H1 (cell line): ENCODE data around the gene DEFB126. TPM values are rescaled to one million over a fixed set of nuclear protein-coding genes. Genes with fewer than 3 reads are reported as not detected.

Source experiments
- CTCF ChIA-PET: fragments of 300-600 bp; sonication (Branson Sonifier 250); formaldehyde crosslinking; loops from one replicate; lab custom pipeline; 2021; ENCODE audit not compliant: partially characterized antibody; lab: Charles Lee
- POLR2A ChIA-PET: fragments of 300-600 bp; sonication (Branson Sonifier 250); formaldehyde crosslinking; loops from one replicate; lab custom pipeline; 2021; ENCODE audit warnings: inconsistent platforms; ENCODE audit not compliant: partially characterized antibody; lab: Charles Lee
- DNase-seq, 2 experiments: peaks; one replicate each; pipeline versions ENCODE4 v3.0.0 to v3.0.0-alpha.2; 2010 to 2022; ENCODE audit warnings: low spot score in 2 of 2, low read depth in 1 of 2, mixed read lengths in 1 of 2
- FAIRE-seq: peaks from 2 replicates; lab custom pipeline; 2011; peaks lifted over from hg19 to GRCh38; lab: Jason Lieb, UNC
- H2AFZ ChIP-seq: 2 replicates; pipeline ENCODE4 v1.8.1; 2012; ENCODE audit warnings: low read length, inconsistent platforms
- H2AK5ac ChIP-seq: 2 replicates; pipeline ENCODE4 v1.6.1; 2013; ENCODE audit warnings: low read depth, low read length
- H2BK120ac ChIP-seq: replicated peaks from 2 replicates; pipeline ENCODE3; 2013; ENCODE audit warnings: low read depth, low read length, inconsistent platforms
- H2BK12ac ChIP-seq: 2 replicates; pipeline ENCODE4 v1.6.1; 2013; ENCODE audit warnings: low read depth, low read length
- H2BK15ac ChIP-seq: 2 replicates; pipeline ENCODE4 v1.6.1; 2013; ENCODE audit warnings: low read length
- H2BK20ac ChIP-seq: 2 replicates; pipeline ENCODE4 v1.6.1; 2013; ENCODE audit warnings: low read length
- H2BK5ac ChIP-seq: 2 replicates; pipeline ENCODE4 v1.6.1; 2013; ENCODE audit warnings: low read depth, low read length
- H3K14ac ChIP-seq: 2 replicates; pipeline ENCODE4 v1.6.1; 2013; ENCODE audit warnings: inconsistent platforms; ENCODE audit not compliant: insufficient read length
- H3K18ac ChIP-seq: 2 replicates; pipeline ENCODE4 v1.6.1; 2013; ENCODE audit warnings: low read length; ENCODE audit errors: extremely low read depth
- H3K23ac ChIP-seq: 2 replicates; pipeline ENCODE4 v1.6.1; 2013; ENCODE audit warnings: inconsistent platforms; ENCODE audit not compliant: insufficient read length
- H3K23me2 ChIP-seq: 2 replicates; pipeline ENCODE4 v1.6.1; 2013; ENCODE audit warnings: low read depth, low read length
- H3K27ac ChIP-seq: 2 replicates; pipeline ENCODE4 v1.6.1; 2011; ENCODE audit warnings: low read depth, low read length, inconsistent platforms
- H3K27me3 ChIP-seq, 4 experiments: replicated peaks in 1 of 4; 1 replicate in 1 of 4; 2 replicates in 3 of 4; pipeline versions ENCODE4 v1.6.1 to v1.8.1; 2011 to 2013; ENCODE audit warnings: low read length in 3 of 4, mild to moderate bottlenecking in 3 of 4, inconsistent platforms in 2 of 4, mixed read lengths in 2 of 4, moderate library complexity in 1 of 4; ENCODE audit not compliant: control insufficient read depth in 3 of 4, insufficient read depth in 3 of 4; ENCODE audit errors: extremely low read depth in 1 of 4
- H3K36me3 ChIP-seq, 4 experiments: 2 replicates each; pipeline versions ENCODE4 v1.6.1 to v1.8.1; 2011 to 2013; ENCODE audit warnings: mild to moderate bottlenecking in 4 of 4, low read length in 3 of 4, moderate library complexity in 2 of 4, control low read depth in 1 of 4, inconsistent platforms in 1 of 4; ENCODE audit not compliant: insufficient read depth in 4 of 4, control insufficient read depth in 2 of 4
- H3K4ac ChIP-seq: replicated peaks from 2 replicates; pipeline ENCODE3; 2013; ENCODE audit warnings: low read length, low read depth, mixed read lengths, inconsistent platforms; ENCODE audit not compliant: insufficient read length
- H3K4me1 ChIP-seq, 4 experiments: replicated peaks in 1 of 4; 1 replicate in 1 of 4; 2 replicates in 3 of 4; pipeline versions ENCODE4 v1.6.1 to v1.8.1; 2011 to 2013; ENCODE audit warnings: low read length in 3 of 4, inconsistent platforms in 2 of 4, mixed read lengths in 1 of 4; ENCODE audit not compliant: insufficient read depth in 4 of 4, control insufficient read depth in 3 of 4
- H3K4me2 ChIP-seq, 2 experiments: 2 replicates each; pipeline versions ENCODE4 v1.6.1 to v1.8.1; 2011 to 2013; ENCODE audit warnings: low read depth in 2 of 2, low read length in 2 of 2, control low read depth in 1 of 2, inconsistent platforms in 1 of 2, mild to moderate bottlenecking in 1 of 2; ENCODE audit not compliant: insufficient read depth in 1 of 2
- H3K4me3 ChIP-seq, 4 experiments: fragments of 200-600, 300-600 bp in 1 of 4; sonication (generic), shearing (Covaris generic), sonication (Bioruptor Twin) in 1 of 4; 2 replicates each; pipeline versions ENCODE4 v1.5.1 to v1.8.1; 2011 to 2016; ENCODE audit warnings: low read length in 4 of 4, low read depth in 3 of 4, control low read depth in 2 of 4, inconsistent platforms in 2 of 4, mild to moderate bottlenecking in 2 of 4, mixed read lengths in 1 of 4, moderate library complexity in 1 of 4; ENCODE audit not compliant: insufficient read depth in 2 of 4; ENCODE audit errors: extremely low read depth in 1 of 4
- H3K56ac ChIP-seq: replicated peaks from 2 replicates; pipeline ENCODE3; 2013; ENCODE audit warnings: low read depth, mild to moderate bottlenecking, mixed read lengths, low read length, inconsistent platforms; ENCODE audit not compliant: insufficient read length
- H3K79me1 ChIP-seq: 2 replicates; pipeline ENCODE4 v1.6.1; 2013; ENCODE audit warnings: low read depth, low read length, control low read depth
- H3K79me2 ChIP-seq, 2 experiments: 2 replicates each; pipeline versions ENCODE4 v1.6.1 to v1.8.1; 2012 to 2013; ENCODE audit warnings: low read length in 2 of 2, mild to moderate bottlenecking in 2 of 2, inconsistent platforms in 1 of 2; ENCODE audit not compliant: insufficient read depth in 2 of 2, control insufficient read depth in 1 of 2
- H3K9ac ChIP-seq, 4 experiments: replicated peaks in 1 of 4; 1 replicate in 1 of 4; 2 replicates in 3 of 4; pipeline versions ENCODE4 v1.6.1 to v1.8.1; 2011 to 2013; ENCODE audit warnings: low read depth in 3 of 4, low read length in 3 of 4, control low read depth in 2 of 4, mild to moderate bottlenecking in 2 of 4, moderate library complexity in 2 of 4, inconsistent platforms in 1 of 4; ENCODE audit errors: extremely low read depth in 1 of 4
- H3K9me3 ChIP-seq, 2 experiments: 2 replicates each; pipeline versions ENCODE4 v1.6.1 to v1.8.1; 2012 to 2013; ENCODE audit warnings: mild to moderate bottlenecking in 2 of 2, moderate library complexity in 2 of 2, control low read depth in 1 of 2, inconsistent platforms in 1 of 2, low read depth in 1 of 2, low read length in 1 of 2, mixed read lengths in 1 of 2; ENCODE audit not compliant: insufficient read depth in 2 of 2
- H4K20me1 ChIP-seq, 2 experiments: replicated peaks in 1 of 2; 2 replicates each; pipeline versions ENCODE3 to v1.8.1; 2011 to 2013; ENCODE audit warnings: inconsistent platforms in 2 of 2, low read length in 2 of 2, mild to moderate bottlenecking in 1 of 2; ENCODE audit not compliant: insufficient read depth in 2 of 2, control insufficient read depth in 1 of 2
- H4K5ac ChIP-seq: 2 replicates; pipeline ENCODE4 v1.6.1; 2013; ENCODE audit warnings: low read length, low read depth, mixed read lengths, inconsistent platforms; ENCODE audit not compliant: insufficient read length
- H4K8ac ChIP-seq: 2 replicates; pipeline ENCODE4 v1.8.0; 2013; ENCODE audit warnings: mild to moderate bottlenecking, moderate library complexity, low read length, inconsistent platforms; ENCODE audit not compliant: insufficient read depth; ENCODE audit errors: extremely low read depth
- H4K91ac ChIP-seq: replicated peaks from 2 replicates; pipeline ENCODE3; 2013; ENCODE audit warnings: low read length, mixed read lengths, inconsistent platforms; ENCODE audit not compliant: insufficient read length
- ATF2 ChIP-seq: IDR thresholded peaks from 2 replicates; pipeline ENCODE4 v1.6.1; 2012; ENCODE audit warnings: low read length, inconsistent platforms
- EGR1 ChIP-seq: IDR thresholded peaks from 2 replicates; pipeline ENCODE4 v1.6.1; 2011; ENCODE audit warnings: low read depth, low read length, borderline replicate concordance
- HDAC6 ChIP-seq: IDR thresholded peaks from one replicate; pipeline ENCODE4 v1.7.1; 2012; ENCODE audit warnings: low read depth, mild to moderate bottlenecking, inconsistent platforms, low read length, moderate library complexity
- JUND ChIP-seq: IDR thresholded peaks from 2 replicates; pipeline ENCODE4 v1.6.1; 2011; ENCODE audit warnings: mild to moderate bottlenecking, improper control_type of control experiment, low read length
- MAX ChIP-seq: IDR thresholded peaks from 2 replicates; pipeline ENCODE4 v1.6.1; 2012; ENCODE audit warnings: inconsistent platforms
- NRF1 ChIP-seq: IDR thresholded peaks from 2 replicates; pipeline ENCODE4 v1.6.1; 2011; ENCODE audit warnings: mild to moderate bottlenecking, low read depth, low read length, improper control_type of control experiment
- RXRA ChIP-seq: IDR thresholded peaks from 2 replicates; pipeline ENCODE4 v1.6.1; 2011; ENCODE audit warnings: low read depth, mild to moderate bottlenecking, low read length, moderate library complexity; ENCODE audit not compliant: insufficient read depth
- YY1 ChIP-seq: IDR thresholded peaks from 2 replicates; pipeline ENCODE4 v1.6.1; 2011; ENCODE audit warnings: low read depth, mild to moderate bottlenecking, low read length
- WGBS, 2 experiments: shearing (Covaris generic) in 1 of 2; methylation state at CpG; one replicate each; pipeline versions ENCODE4 v1.1.6 to v1.1.7; 2013 to 2015; ENCODE audit warnings: low lambda C conversion rate in 2 of 2, mixed read lengths in 2 of 2, inconsistent platforms in 1 of 2, low coverage in 1 of 2, missing lambda C conversion rate in 1 of 2; ENCODE audit not compliant: insufficient replicate concordance in 2 of 2, insufficient coverage in 1 of 2, insufficient read length in 1 of 2; ENCODE audit errors: extremely low coverage in 1 of 2, missing lambda C conversion rate in 1 of 2; 5-methylcytosine and 5-hydroxymethylcytosine counted together
- polyA plus RNA-seq, 7 experiments: library from polyadenylated mRNA; depleted of rRNA in 3 of 7; stranded (reverse) in 5 of 7; unstranded in 2 of 7; fragments of >200 nt in 5 of 7; fragments of 200-250 nt in 2 of 7; gene quantifications; 1 replicate in 5 of 7; 2 replicates in 1 of 7; 4 replicates in 1 of 7; pipeline versions ENCODE4 v1.2.1 to v1.2.3, GENCODE V29; 2011 to 2013; ENCODE audit warnings: missing spikeins in 2 of 7, mixed read lengths in 2 of 7
- total RNA-seq: library from RNA; stranded (reverse); fragmentation: NEBNext Ultra II Directional; extraction: Animal tissue kit (Norgen Biotek cat#: 25700); gene quantifications from 2 replicates; pipeline ENCODE4 v1.2.1, GENCODE V29; 2021

Gene DEFB126
- total and polyA plus RNA-seq, 2 of the 8 experiments (the other 6 are each of a cell fraction or from before 2014, with no cell fraction given) = not detected

GRCh38 chr20:103456-103855 is 38.9 kb upstream of the DEFB126 start:
- Histone ChIP-seq H3K9me3 (peaks cover 47 to 48% of the 10 kb centered on the region in 2 experiments), H2BK120ac (no peak overlapping the region), H2BK12ac (no peak overlapping the region), H4K8ac (no peak overlapping the region), H2BK15ac (no peak overlapping the region), H3K79me1 (no peaks in the 10 kb centered on the region), H3K18ac (no peak overlapping the region), H3K4ac (no peak overlapping the region), H3K9ac (no peak overlapping the region), H4K5ac (no peak overlapping the region), H3K79me2 (no peaks in the 10 kb centered on the region), H3K56ac (no peak overlapping the region), H3K36me3 (no peaks in the 10 kb centered on the region), H3K23me2 (no peaks in the 10 kb centered on the region)
- CTCF ChIA-PET = interaction anchor here (1.0 kb wide), 1 partner anchor 9 kb away, joined by 3 read pairs; no protein-coding TSS in a partner anchor
- 68% methylated on average over 4 of the region's 5 CpGs; no CpG with 5 or more reads in 1 of the 2 experiments for WGBS, 2 experiments
- POLR2A ChIA-PET = no interaction called here
- no peak for TF ChIP-seq YY1
- no peak for TF ChIP-seq ATF2
- TF ChIP-seq NRF1 = no peak
- TF ChIP-seq EGR1 = no peak
- TF ChIP-seq JUND = no peak
- TF ChIP-seq HDAC6 = no peak
- TF ChIP-seq MAX = no peak
- no peak for TF ChIP-seq RXRA
- TF ChIP-seq, all 59 proteins: peak for 0
- H2AK5ac ChIP-seq = no peak overlapping the region
- no peak overlapping the region for H2BK20ac ChIP-seq
- no peak overlapping the region for H3K14ac ChIP-seq
- no peak overlapping the region for H3K27ac ChIP-seq
- DNase-seq (no peak), FAIRE-seq (no peak)
- H4K91ac ChIP-seq = no peak overlapping the region
- H3K4me1 ChIP-seq = no peaks in the 10 kb centered on the region
- no peak overlapping the region for H3K4me2 ChIP-seq
- H4K20me1 ChIP-seq = no peaks in the 10 kb centered on the region
- no peak overlapping the region for H3K23ac ChIP-seq
- no peak overlapping the region for H3K4me3 ChIP-seq
- no peaks in the 10 kb centered on the region for H3K27me3 ChIP-seq
- no peak overlapping the region for H2AFZ ChIP-seq
- H2BK5ac ChIP-seq = no peak overlapping the region
